Measurements from ENCODE around the gene ST6GALNAC6. TPM values are rescaled to one million over a fixed set of nuclear protein-coding genes. Genes with fewer than 3 reads are reported as not detected.
A peak's percentile ranks its signal among the peaks of the same experiment; 100 is the strongest.
"Not testable (repeated sequence)": the region's sequence is repeated elsewhere in the genome, so short reads cannot be mapped to it uniquely, and the experiment has no call there.

Gene ST6GALNAC6
- total RNA-seq, 4 donors from 2014 or later, result 37.7 to 133 (median 111) TPM

DNA sequence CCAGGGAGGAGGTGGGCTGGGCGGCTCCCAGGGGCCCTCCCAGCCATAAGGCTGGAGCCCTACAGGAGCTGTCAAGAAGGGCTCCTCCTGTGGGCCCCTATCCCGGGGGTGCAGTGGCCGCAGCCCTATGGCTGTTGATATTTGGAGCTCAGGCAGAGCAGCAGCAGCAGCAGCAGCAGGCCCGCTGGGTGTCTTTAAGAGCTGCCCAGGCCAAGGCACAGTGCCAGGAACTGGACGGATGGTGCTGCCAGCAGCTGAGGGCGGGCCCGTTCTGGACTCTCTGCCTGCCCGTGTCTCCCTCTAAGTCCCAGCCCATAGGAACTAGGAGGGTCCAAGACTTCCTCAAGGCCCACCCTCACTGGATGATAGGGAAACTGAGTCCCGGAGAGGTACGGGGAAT, 25.5 kb downstream of the ST6GALNAC6 start:
- TF ChIP-seq, protein P1, sequence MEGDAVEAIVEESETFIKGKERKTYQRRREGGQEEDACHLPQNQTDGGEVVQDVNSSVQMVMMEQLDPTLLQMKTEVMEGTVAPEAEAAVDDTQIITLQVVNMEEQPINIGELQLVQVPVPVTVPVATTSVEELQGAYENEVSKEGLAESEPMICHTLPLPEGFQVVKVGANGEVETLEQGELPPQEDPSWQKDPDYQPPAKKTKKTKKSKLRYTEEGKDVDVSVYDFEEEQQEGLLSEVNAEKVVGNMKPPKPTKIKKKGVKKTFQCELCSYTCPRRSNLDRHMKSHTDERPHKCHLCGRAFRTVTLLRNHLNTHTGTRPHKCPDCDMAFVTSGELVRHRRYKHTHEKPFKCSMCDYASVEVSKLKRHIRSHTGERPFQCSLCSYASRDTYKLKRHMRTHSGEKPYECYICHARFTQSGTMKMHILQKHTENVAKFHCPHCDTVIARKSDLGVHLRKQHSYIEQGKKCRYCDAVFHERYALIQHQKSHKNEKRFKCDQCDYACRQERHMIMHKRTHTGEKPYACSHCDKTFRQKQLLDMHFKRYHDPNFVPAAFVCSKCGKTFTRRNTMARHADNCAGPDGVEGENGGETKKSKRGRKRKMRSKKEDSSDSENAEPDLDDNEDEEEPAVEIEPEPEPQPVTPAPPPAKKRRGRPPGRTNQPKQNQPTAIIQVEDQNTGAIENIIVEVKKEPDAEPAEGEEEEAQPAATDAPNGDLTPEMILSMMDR (IDR thresholded peaks at IDR 0.05), result no peak
- TF ChIP-seq POLR2A (IDR thresholded peaks at IDR 0.05), result no peak
- Histone ChIP-seq H3K27me3 (no peaks in the 10 kb centered on the region), H3K36me3 (no peaks in the 10 kb centered on the region), H3K27ac (peak overlapping the region; percentile 27 to 43), H3K4me1 (peaks cover 0 to 34% of the 10 kb centered on the region in 2 donors), H3K4me3 (no peak overlapping the region), H3K9me3 (no peaks in the 10 kb centered on the region)
- peak; percentile 78 to 79 for DNase-seq
- intact Hi-C loops (cut with DNase I; ENCODE audit: low total_unique reads), result no loop called here

DNA sequence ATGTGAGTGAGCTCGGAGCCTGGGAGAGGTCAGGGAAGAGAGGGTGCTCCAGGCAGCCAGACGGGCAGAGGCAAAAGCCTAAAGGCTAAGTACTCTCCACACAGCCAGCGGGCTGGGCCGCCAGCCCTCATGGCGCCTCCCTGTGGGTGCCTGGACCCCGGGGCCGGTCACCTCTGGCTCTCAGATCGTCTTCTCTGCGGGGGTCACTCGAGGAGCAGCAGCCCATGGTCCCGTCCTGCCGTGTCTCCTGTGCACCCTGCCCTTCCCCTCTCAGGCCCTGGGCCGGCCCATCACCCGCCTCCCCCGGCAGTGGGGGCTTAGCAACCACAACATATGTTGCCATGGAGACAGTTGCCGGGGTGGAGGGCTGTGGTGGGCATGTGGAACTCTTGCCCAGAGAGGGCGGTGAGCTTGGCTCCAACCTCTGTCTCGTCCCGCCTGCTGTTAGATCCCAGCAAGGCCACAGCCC, 26.1 kb downstream of the ST6GALNAC6 start:
- Histone ChIP-seq H3K27me3 (no peaks in the 10 kb centered on the region), H3K4me1 (peaks cover 0 to 31% of the 10 kb centered on the region in 2 donors), H3K4me3 (no peak overlapping the region), H3K9me3 (no peaks in the 10 kb centered on the region), H3K27ac (no peak overlapping the region), H3K36me3 (no peaks in the 10 kb centered on the region)
- TF ChIP-seq POLR2A (IDR thresholded peaks at IDR 0.05), result no peak
- TF ChIP-seq, protein P1 (IDR thresholded peaks at IDR 0.05), result no peak
- DNase-seq, result no peak
- intact Hi-C loops (cut with DNase I; ENCODE audit: low total_unique reads), result no loop called here

DNA sequence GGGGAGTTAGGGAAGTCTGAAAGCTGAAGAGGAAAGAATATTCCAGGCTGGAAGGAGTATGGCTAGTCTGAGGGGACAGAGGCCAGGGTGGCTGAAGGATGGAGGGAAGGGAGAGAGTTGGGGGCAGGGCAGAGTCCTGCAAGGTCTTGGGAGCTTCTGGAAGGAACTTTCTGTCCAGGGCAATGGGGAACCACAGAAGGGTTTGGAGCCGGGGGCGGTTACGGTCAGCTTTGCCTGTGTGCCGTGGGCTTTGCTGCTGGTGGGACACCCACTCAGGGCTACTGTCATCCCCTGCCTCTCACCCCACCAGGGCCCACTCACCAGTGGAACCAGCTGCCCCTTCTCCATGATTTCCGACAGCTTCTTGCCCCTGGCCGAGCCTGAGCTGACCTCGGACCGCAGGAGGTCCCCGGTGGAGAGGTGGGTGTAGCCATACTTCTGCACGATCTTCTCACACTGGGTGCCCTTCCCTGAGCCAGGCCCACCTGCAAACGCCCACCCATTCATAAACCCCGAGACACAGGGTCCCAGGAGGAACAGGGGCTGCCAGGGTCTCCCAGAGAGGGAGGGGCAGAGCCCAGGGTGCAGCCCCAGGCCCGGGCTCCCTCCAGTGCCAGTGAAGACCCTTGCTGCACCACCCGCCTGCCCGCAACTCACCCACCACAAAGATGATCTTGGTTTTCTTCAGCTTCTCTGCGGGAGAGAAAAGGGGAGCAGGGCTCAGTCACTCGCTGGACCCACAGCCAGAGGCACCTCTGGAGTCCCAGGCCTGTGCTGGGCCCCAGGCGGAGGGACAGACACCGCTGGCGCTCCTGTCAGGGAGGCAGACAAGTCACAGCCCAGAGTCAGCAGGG, 26.8 kb downstream of the ST6GALNAC6 start:
- no peak for DNase-seq
- no peak overlapping the region for H3K4me3 ChIP-seq
- no peak overlapping the region for H3K27ac ChIP-seq
- peaks cover 0 to 27% of the 10 kb centered on the region in 2 donors for H3K4me1 ChIP-seq
- H3K27me3 ChIP-seq, result no peaks in the 10 kb centered on the region
- intact Hi-C loops (cut with DNase I; ENCODE audit: low total_unique reads), result no loop called here
- no peaks in the 10 kb centered on the region for H3K36me3 ChIP-seq
- no peaks in the 10 kb centered on the region for H3K9me3 ChIP-seq
- TF ChIP-seq, protein P1 (IDR thresholded peaks at IDR 0.05), result no peak
- TF ChIP-seq POLR2A (IDR thresholded peaks at IDR 0.05), result no peak

DNA sequence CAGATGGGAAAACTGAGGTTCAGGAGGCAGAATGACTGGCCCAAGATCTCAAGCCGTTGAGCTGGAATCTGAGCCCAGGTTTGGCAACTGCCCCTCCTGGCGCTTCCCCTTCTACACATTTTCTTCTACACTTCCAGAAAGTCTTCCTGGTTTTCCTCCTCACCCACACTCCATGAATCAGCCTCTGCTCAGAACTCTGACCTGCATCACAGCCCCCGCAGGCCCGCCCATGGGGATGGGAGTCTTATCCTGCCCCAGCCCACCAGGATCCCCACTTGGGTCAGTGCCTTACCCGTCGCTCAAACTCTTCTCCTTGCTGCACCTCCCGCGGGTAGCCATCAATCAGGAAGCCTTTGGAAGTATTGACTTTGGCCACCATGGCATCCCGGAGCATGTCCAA, 27.9 kb downstream of the ST6GALNAC6 start:
- no peak overlapping the region for H3K4me3 ChIP-seq
- no peak for TF ChIP-seq POLR2A (IDR thresholded peaks at IDR 0.05)
- TF ChIP-seq, protein P1 (IDR thresholded peaks at IDR 0.05), result no peak
- H3K4me1 ChIP-seq, result peaks cover 0 to 24% of the 10 kb centered on the region in 2 donors
- H3K36me3 ChIP-seq, result no peaks in the 10 kb centered on the region
- no peak overlapping the region for H3K27ac ChIP-seq
- H3K9me3 ChIP-seq, result no peaks in the 10 kb centered on the region
- intact Hi-C loops (cut with DNase I; ENCODE audit: low total_unique reads), result no loop called here
- no peaks in the 10 kb centered on the region for H3K27me3 ChIP-seq
- no peak for DNase-seq

DNA sequence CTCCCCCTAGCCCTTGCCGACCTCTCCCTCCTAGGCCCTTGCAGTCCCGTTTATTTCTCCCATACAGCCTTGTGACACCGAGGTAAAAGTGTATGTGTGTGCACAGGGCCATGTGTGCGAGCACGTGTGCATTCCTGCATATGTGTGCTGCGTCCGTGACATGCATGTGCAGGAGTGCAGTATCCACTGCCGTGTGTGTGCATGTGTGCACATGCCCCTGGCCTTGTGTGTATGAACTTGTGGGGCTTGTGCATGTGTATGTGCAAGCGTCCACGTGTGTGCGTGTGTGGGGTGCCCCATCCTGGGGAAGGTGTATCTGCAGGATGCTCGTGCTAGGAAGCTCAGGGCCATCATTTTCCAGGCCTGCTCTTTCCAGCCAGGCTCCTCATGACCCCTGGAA, 28.5 kb downstream of the ST6GALNAC6 start:
- H3K36me3 ChIP-seq, result no peaks in the 10 kb centered on the region

DNA sequence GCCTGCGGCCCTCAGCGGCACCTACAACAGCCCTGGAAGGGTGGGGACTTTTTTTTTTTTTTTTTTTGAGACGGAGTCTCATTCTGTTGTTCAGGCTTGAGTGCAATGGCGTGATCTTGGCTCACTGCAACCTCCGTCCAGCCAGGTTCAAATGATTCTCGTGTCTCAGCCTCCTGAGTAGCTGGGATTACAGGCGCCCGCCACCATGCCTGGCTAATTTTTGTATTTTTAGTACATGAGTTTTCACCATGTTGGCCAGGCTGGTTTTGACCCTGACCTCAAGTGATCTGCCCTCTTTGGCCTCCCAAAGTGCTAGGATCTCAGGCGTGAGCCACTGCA, 29.3 kb downstream of the ST6GALNAC6 start:
- H3K9me3 ChIP-seq; H3K36me3 ChIP-seq; H3K4me3 ChIP-seq; intact Hi-C loops (cut with DNase I; ENCODE audit: low total_unique reads); H3K27ac ChIP-seq; H3K27me3 ChIP-seq; DNase-seq: not testable (repeated sequence)
- peaks cover 0 to 13% of the 10 kb centered on the region in 2 donors for H3K4me1 ChIP-seq

More for the DNA sequence above, 28.5 kb downstream of the ST6GALNAC6 start:
- Histone ChIP-seq H3K9me3 (no peaks in the 10 kb centered on the region), H3K27ac (no peak overlapping the region), H3K27me3 (no peaks in the 10 kb centered on the region), H3K4me3 (no peak overlapping the region), H3K4me1 (peaks cover 0 to 20% of the 10 kb centered on the region in 2 donors)
- no peak for TF ChIP-seq POLR2A (IDR thresholded peaks at IDR 0.05)
- TF ChIP-seq, protein P1 (IDR thresholded peaks at IDR 0.05), result no peak
- DNase-seq, result no peak
- intact Hi-C loops (cut with DNase I; ENCODE audit: low total_unique reads), result no loop called here
